Thyroid gland (tissue), 4 donors: Measurements from ENCODE around the gene ATF2.
"Not testable (repeated sequence)": the region's sequence is repeated elsewhere in the genome, so short reads cannot be mapped to it uniquely, and the experiment has no call there.

Experiments used
- POLR2A ChIP-seq, 2 donors: fragments of 450-650 bp; IDR thresholded peaks; one replicate each; pipeline ENCODE4 v1.6.1; 2017; ENCODE audit warnings: antibody characterized with exemption in 2 of 2, mild to moderate bottlenecking in 2 of 2, moderate library complexity in 1 of 2
- TF ChIP-seq, protein P1 (sequence below), 6 experiments: fragments of 200-600 bp in 3 of 6; fragments of 450-650 bp in 3 of 6; sonication (generic) in 3 of 6; IDR thresholded peaks; one replicate each; pipeline ENCODE4 v1.5.1; 2016 to 2019; ENCODE audit warnings: antibody characterized with exemption in 6 of 6, mild to moderate bottlenecking in 2 of 6, inconsistent platforms in 1 of 6, moderate library complexity in 1 of 6

DNA sequence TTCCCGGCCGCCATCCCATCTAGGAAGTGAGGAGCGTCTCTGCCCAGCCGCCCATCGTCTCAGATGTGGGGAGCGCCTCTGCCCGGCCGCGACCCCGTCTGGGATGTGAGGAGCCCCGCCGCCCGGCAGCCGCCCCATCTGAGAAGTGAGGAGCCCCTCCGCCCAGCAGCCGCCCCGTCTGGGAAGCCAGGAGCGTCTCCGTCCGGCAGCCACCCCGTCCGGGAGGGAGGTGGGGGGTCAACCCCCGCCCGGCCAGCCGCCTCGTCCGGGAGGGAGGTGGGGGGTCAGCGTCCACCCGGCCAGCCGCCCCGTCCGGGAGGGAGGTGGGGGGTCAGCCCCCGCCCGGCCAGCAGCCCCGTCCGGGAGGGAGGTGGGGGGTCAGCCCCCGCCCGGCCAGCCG lies 59.9 kb downstream of the ATF2 start:
- TF ChIP-seq, protein P1, sequence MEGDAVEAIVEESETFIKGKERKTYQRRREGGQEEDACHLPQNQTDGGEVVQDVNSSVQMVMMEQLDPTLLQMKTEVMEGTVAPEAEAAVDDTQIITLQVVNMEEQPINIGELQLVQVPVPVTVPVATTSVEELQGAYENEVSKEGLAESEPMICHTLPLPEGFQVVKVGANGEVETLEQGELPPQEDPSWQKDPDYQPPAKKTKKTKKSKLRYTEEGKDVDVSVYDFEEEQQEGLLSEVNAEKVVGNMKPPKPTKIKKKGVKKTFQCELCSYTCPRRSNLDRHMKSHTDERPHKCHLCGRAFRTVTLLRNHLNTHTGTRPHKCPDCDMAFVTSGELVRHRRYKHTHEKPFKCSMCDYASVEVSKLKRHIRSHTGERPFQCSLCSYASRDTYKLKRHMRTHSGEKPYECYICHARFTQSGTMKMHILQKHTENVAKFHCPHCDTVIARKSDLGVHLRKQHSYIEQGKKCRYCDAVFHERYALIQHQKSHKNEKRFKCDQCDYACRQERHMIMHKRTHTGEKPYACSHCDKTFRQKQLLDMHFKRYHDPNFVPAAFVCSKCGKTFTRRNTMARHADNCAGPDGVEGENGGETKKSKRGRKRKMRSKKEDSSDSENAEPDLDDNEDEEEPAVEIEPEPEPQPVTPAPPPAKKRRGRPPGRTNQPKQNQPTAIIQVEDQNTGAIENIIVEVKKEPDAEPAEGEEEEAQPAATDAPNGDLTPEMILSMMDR (IDR thresholded peaks at IDR 0.05): not testable (repeated sequence)
- not testable (repeated sequence) for TF ChIP-seq POLR2A (IDR thresholded peaks at IDR 0.05)
